GM21717 (cell line): ENCODE measurements around the gene TUBA3D.
"Not testable (repeated sequence)": the region's sequence is repeated elsewhere in the genome, so short reads cannot be mapped to it uniquely, and the experiment has no call there.

Experiments
- ATAC-seq: cut with Tn5 transposase; IDR thresholded peaks from one replicate; pipeline ENCODE4 v1.9.1; 2021; ENCODE audit warnings: mild to moderate bottlenecking, moderate library complexity; ENCODE audit not compliant: unreplicated experiment

TUBA3D gene

GRCh38 chr2:131511969-131512870, 36.3 kb downstream of the TUBA3D start:
- not testable (repeated sequence) for ATAC-seq

GRCh38 chr2:131514408-131515166, 38.7 kb downstream of the TUBA3D start:
- peak; percentile 66 for ATAC-seq

GRCh38 chr2:131515235-131515634, 39.3 kb downstream of the TUBA3D start:
- not testable (repeated sequence) for ATAC-seq

- ATAC-seq: no peak
Measured at GRCh38 chr2:131516011-131516410, 40.1 kb downstream of the TUBA3D start.

GRCh38 chr2:131516621-131517020, 40.7 kb downstream of the TUBA3D start:
- not testable (repeated sequence) for ATAC-seq

- ATAC-seq: no peak
Measured at GRCh38 chr2:131517106-131517831, 41.4 kb downstream of the TUBA3D start.

- not testable (repeated sequence) for ATAC-seq
Measured at GRCh38 chr2:131517856-131518255, 41.9 kb downstream of the TUBA3D start.

GRCh38 chr2:131518531-131518930, 42.6 kb downstream of the TUBA3D start:
- ATAC-seq: not testable (repeated sequence)

GRCh38 chr2:131519466-131519865, 43.5 kb downstream of the TUBA3D start:
- ATAC-seq: no peak

GRCh38 chr2:131519871-131520470, 44.1 kb downstream of the TUBA3D start:
- not testable (repeated sequence) for ATAC-seq

GRCh38 chr2:131520526-131520925, 44.6 kb downstream of the TUBA3D start:
- no peak for ATAC-seq

GRCh38 chr2:131521524-131521923, 45.6 kb downstream of the TUBA3D start:
- ATAC-seq: not testable (repeated sequence)

- no peak for ATAC-seq
Measured at GRCh38 chr2:131521961-131522781, 46.3 kb downstream of the TUBA3D start.

GRCh38 chr2:131525256-131525655, 49.3 kb downstream of the TUBA3D start:
- ATAC-seq: not testable (repeated sequence)

- peak; percentile 89 for ATAC-seq
Measured at GRCh38 chr2:131527131-131528001, 51.4 kb downstream of the TUBA3D start, which contains the start of gene CCDC74A. TSS of gene CCDC74A (plus strand) at chr2:131527888. CDS start at chr2:131527971, 83 bp downstream.

GRCh38 chr2:131528981-131529863, 53.3 kb downstream of the TUBA3D start:
- ATAC-seq: peak; percentile 73

- ATAC-seq: not testable (repeated sequence)
Measured at GRCh38 chr2:131529864-131530445, 54.0 kb downstream of the TUBA3D start.
